Measurements from ENCODE around the gene MAP3K5.

Gene MAP3K5

DNA sequence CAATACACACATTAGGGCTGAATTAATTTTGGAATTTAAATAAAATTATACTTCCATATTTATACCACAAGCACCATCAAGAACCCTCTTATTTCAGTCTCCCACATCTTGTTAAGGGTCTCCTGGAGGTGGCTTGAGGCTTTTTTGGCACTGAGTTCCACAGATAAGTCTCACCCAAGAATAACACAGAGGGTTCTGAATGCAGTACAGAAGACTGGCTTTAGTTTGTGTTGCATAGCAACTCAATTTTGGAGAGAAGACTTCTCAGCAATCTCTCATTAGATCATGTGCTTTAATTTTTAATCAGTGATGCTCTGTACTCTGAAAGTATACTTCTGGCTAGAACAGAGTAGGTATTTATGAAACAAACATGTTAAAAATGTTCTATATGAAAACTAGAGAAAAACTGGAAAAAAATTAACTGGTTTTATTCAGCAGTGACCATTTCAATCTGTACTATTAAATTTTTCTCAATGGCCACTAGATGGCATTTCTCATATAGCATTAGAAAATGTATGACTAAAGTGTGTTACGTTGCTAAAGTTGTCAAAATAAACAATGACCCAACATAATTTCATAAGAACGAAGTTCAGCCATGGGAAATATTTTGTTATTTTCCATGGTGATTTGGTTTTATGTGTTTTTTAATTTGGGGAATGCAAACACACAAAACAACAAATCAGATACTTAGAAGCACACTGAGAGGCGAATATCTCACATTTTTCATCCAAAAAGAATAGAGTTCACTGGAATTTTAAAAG, 209.4 kb downstream of the MAP3K5 start:
- no peaks in the 10 kb centered on the region for H3K4me1 ChIP-seq (ENCODE audit: insufficient read depth, low read length, severe bottlenecking)
- no peaks in the 10 kb centered on the region for H3K79me2 ChIP-seq (ENCODE audit: insufficient read depth, low read length)
- H3K4me3 ChIP-seq (ENCODE audit: low read depth, low read length, poor library complexity, severe bottlenecking): no peak overlapping the region
- no peaks in the 10 kb centered on the region for H3K9me2 ChIP-seq (ENCODE audit: low read depth, low read length)
- TF ChIP-seq, protein P1, sequence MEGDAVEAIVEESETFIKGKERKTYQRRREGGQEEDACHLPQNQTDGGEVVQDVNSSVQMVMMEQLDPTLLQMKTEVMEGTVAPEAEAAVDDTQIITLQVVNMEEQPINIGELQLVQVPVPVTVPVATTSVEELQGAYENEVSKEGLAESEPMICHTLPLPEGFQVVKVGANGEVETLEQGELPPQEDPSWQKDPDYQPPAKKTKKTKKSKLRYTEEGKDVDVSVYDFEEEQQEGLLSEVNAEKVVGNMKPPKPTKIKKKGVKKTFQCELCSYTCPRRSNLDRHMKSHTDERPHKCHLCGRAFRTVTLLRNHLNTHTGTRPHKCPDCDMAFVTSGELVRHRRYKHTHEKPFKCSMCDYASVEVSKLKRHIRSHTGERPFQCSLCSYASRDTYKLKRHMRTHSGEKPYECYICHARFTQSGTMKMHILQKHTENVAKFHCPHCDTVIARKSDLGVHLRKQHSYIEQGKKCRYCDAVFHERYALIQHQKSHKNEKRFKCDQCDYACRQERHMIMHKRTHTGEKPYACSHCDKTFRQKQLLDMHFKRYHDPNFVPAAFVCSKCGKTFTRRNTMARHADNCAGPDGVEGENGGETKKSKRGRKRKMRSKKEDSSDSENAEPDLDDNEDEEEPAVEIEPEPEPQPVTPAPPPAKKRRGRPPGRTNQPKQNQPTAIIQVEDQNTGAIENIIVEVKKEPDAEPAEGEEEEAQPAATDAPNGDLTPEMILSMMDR (IDR thresholded peaks at IDR 0.05; ENCODE audit: low read length): peak; percentile 71
- TF ChIP-seq EZH2 (IDR thresholded peaks at IDR 0.05; ENCODE audit: borderline replicate concordance, low read length): no peak
- no peak overlapping the region for H3K4me2 ChIP-seq (ENCODE audit: low read length)
- no peaks in the 10 kb centered on the region for H4K20me1 ChIP-seq (ENCODE audit: insufficient read depth, low read length)
- no peaks in the 10 kb centered on the region for H3F3A ChIP-seq (ENCODE audit: insufficient read depth, low read length)
- peaks cover 26% of the 10 kb centered on the region; the same call in 1 of the 2 replicates for H3K36me3 ChIP-seq (ENCODE audit: insufficient read depth, low read length)
- H3K27me3 ChIP-seq (ENCODE audit: insufficient read depth, low read length): no peaks in the 10 kb centered on the region
- H3K27ac ChIP-seq (ENCODE audit: low read depth, low read length, poor library complexity, severe bottlenecking): no peak overlapping the region
- H3K9ac ChIP-seq (ENCODE audit: low read length): no peak overlapping the region
- no peaks in the 10 kb centered on the region for H3K9me3 ChIP-seq (ENCODE audit: low read length)
- no peak overlapping the region for H2AFZ ChIP-seq (ENCODE audit: low read length)

- Histone ChIP-seq H3K4me2 (ENCODE audit: low read length) (no peak overlapping the region), H3F3A (ENCODE audit: insufficient read depth, low read length) (no peaks in the 10 kb centered on the region), H4K20me1 (ENCODE audit: insufficient read depth, low read length) (no peaks in the 10 kb centered on the region), H3K4me1 (ENCODE audit: insufficient read depth, low read length, severe bottlenecking) (no peaks in the 10 kb centered on the region), H3K36me3 (ENCODE audit: insufficient read depth, low read length) (peaks cover 38% of the 10 kb centered on the region; the same call in 1 of the 2 replicates), H3K9ac (ENCODE audit: low read length) (no peak overlapping the region), H3K27me3 (ENCODE audit: insufficient read depth, low read length) (no peaks in the 10 kb centered on the region), H3K27ac (ENCODE audit: low read depth, low read length, poor library complexity, severe bottlenecking) (no peak overlapping the region), H3K4me3 (ENCODE audit: low read depth, low read length, poor library complexity, severe bottlenecking) (no peak overlapping the region), H3K9me3 (ENCODE audit: low read length) (no peaks in the 10 kb centered on the region), H3K9me2 (ENCODE audit: low read depth, low read length) (no peaks in the 10 kb centered on the region), H3K79me2 (ENCODE audit: insufficient read depth, low read length) (no peaks in the 10 kb centered on the region), H2AFZ (ENCODE audit: low read length) (no peak overlapping the region)
- TF ChIP-seq, protein P1 (IDR thresholded peaks at IDR 0.05; ENCODE audit: low read length): no peak
- no peak for TF ChIP-seq EZH2 (IDR thresholded peaks at IDR 0.05; ENCODE audit: borderline replicate concordance, low read length)
Observed at GRCh38 chr6:136579800-136580199, 212.5 kb downstream of the MAP3K5 start.

GRCh38 chr6:136576821-136577220, 215.5 kb downstream of the MAP3K5 start:
- no peaks in the 10 kb centered on the region for H3K27me3 ChIP-seq (ENCODE audit: insufficient read depth, low read length)
- no peaks in the 10 kb centered on the region for H3K79me2 ChIP-seq (ENCODE audit: insufficient read depth, low read length)
- no peak overlapping the region for H3K27ac ChIP-seq (ENCODE audit: low read depth, low read length, poor library complexity, severe bottlenecking)
- peaks cover 47% of the 10 kb centered on the region for H3K36me3 ChIP-seq (ENCODE audit: insufficient read depth, low read length)
- H3F3A ChIP-seq (ENCODE audit: insufficient read depth, low read length): no peaks in the 10 kb centered on the region
- H3K9me3 ChIP-seq (ENCODE audit: low read length): peaks cover under 1% of the 10 kb centered on the region; the same call in 1 of the 2 replicates
- no peaks in the 10 kb centered on the region for H3K4me1 ChIP-seq (ENCODE audit: insufficient read depth, low read length, severe bottlenecking)
- H3K9ac ChIP-seq (ENCODE audit: low read length): no peak overlapping the region
- H3K4me3 ChIP-seq (ENCODE audit: low read depth, low read length, poor library complexity, severe bottlenecking): no peak overlapping the region
- H3K9me2 ChIP-seq (ENCODE audit: low read depth, low read length): no peaks in the 10 kb centered on the region
- H3K4me2 ChIP-seq (ENCODE audit: low read length): no peak overlapping the region
- no peaks in the 10 kb centered on the region for H4K20me1 ChIP-seq (ENCODE audit: insufficient read depth, low read length)
- no peak overlapping the region for H2AFZ ChIP-seq (ENCODE audit: low read length)
- TF ChIP-seq, protein P1 (IDR thresholded peaks at IDR 0.05; ENCODE audit: low read length): no peak
- TF ChIP-seq EZH2 (IDR thresholded peaks at IDR 0.05; ENCODE audit: borderline replicate concordance, low read length): no peak

Data from OCI-LY1 (cell line).